ENCODE measurements around the gene SLCO4A1. TPM values are rescaled to one million over a fixed set of nuclear protein-coding genes. Genes with fewer than 3 reads are reported as not detected.

The SLCO4A1 gene
- total and polyA plus RNA-seq, 12 donors: 0.39 to 27.0 (median 4.9) TPM

DNA sequence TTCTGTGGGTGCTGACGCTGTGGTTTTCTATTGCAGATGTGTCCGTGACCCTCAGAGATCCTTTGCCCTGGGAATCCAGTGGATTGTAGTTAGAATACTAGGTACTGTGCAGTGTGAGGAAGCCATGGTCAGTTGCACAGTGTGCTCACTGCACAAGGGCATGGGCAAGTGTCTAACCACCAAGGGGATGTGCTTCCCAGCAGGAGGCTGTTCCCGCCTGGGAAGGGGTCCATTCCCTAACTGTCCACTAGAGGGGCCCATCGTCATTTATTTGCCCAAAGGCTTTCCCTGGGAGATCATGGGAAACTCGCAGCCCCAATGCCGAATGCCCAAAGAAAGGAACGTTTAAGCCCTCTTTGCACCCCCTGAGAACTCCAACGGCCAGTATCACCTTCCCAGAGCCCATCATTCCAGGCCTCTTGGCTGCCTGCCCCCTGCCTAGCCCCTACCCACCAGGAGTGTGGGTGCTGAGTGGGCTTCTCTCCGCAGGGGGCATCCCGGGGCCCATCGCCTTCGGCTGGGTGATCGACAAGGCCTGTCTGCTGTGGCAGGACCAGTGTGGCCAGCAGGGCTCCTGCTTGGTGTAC is 26.2 kb downstream of the SLCO4A1 start:
- no peaks in the 10 kb centered on the region for H3K36me3 ChIP-seq (replicated peaks in 1 of 2)
- H3K27ac ChIP-seq: no peak overlapping the region
- DNase-seq: peak; percentile 76 to 90 (median 82)
- no peaks in the 10 kb centered on the region for H3K4me1 ChIP-seq (replicated peaks in 1 of 2)
- 20 to 100% (median 56%) methylated on average over 2 to 13 of the region's 13 CpGs for WGBS, 4 donors
- TF ChIP-seq POLR2A (IDR thresholded peaks at IDR 0.05): no peak
- TF ChIP-seq, protein P1, sequence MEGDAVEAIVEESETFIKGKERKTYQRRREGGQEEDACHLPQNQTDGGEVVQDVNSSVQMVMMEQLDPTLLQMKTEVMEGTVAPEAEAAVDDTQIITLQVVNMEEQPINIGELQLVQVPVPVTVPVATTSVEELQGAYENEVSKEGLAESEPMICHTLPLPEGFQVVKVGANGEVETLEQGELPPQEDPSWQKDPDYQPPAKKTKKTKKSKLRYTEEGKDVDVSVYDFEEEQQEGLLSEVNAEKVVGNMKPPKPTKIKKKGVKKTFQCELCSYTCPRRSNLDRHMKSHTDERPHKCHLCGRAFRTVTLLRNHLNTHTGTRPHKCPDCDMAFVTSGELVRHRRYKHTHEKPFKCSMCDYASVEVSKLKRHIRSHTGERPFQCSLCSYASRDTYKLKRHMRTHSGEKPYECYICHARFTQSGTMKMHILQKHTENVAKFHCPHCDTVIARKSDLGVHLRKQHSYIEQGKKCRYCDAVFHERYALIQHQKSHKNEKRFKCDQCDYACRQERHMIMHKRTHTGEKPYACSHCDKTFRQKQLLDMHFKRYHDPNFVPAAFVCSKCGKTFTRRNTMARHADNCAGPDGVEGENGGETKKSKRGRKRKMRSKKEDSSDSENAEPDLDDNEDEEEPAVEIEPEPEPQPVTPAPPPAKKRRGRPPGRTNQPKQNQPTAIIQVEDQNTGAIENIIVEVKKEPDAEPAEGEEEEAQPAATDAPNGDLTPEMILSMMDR (IDR thresholded peaks at IDR 0.05): peak; percentile 70 to 95 (median 90)
- H3K27me3 ChIP-seq: no peaks in the 10 kb centered on the region
- no peaks in the 10 kb centered on the region for H3K9me3 ChIP-seq (replicated peaks in 1 of 3)
- intact Hi-C loops (cut with DNase I): loop anchor here in 1 of 2 donors (5.0 kb wide), 1 partner anchor 124 kb away; no protein-coding TSS in a partner anchor
- no peak overlapping the region for H3K4me3 ChIP-seq

DNA sequence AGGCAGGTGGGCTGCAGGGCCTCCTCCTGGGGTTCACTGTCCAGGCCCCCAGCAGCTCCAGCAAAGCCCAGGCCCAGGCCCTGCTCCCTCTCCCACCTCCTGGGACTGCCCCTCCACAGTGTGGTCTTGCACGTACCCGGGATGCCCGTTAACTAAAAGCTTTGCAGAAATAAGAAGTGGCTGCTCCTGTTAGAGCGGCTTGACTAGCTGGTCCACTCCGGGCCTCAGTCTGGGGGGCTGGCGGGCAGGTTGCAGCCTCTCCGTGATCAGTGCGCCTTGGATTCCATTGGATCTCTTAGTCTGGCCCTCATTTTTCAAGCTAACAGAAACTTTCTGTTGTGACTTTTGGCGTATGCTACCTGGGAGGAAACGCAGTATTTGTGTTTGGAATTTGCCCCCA is 26.9 kb downstream of the SLCO4A1 start:
- intact Hi-C loops (cut with DNase I): loop anchor here in 1 of 2 donors (5.0 kb wide), 1 partner anchor 123 kb away; no protein-coding TSS in a partner anchor
- no peaks in the 10 kb centered on the region for H3K36me3 ChIP-seq (replicated peaks in 1 of 2)
- H3K9me3 ChIP-seq (replicated peaks in 1 of 3): no peaks in the 10 kb centered on the region
- WGBS, 4 donors: 89 to 100% (median 94%) methylated on average over 5 to 10 of the region's 10 CpGs
- no peak overlapping the region for H3K4me3 ChIP-seq
- no peak for TF ChIP-seq POLR2A (IDR thresholded peaks at IDR 0.05)
- TF ChIP-seq, protein P1 (IDR thresholded peaks at IDR 0.05): no peak
- H3K27ac ChIP-seq: no peak overlapping the region
- no peak for DNase-seq
- H3K4me1 ChIP-seq (replicated peaks in 1 of 2): no peaks in the 10 kb centered on the region
- H3K27me3 ChIP-seq: no peaks in the 10 kb centered on the region

DNA sequence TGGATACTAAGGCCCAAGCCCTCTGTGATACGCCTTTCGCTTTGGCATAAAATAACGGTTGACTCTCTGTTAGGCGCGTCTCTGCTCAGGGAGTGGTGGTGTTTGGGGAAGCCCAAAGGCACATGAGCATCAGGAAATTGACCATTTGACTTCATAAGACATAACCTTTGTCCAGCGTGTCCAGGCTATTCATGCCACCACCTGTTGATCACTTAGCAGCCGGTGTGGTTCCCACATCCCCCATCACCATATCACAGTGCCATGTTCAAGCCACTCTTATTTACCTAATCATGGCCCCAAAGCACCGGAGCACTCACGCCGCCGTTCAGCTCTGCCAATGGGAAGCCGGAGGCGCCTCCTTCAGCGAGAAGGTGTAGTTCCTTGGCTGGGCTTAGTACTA is 27.9 kb downstream of the SLCO4A1 start:
- no peak for DNase-seq
- H3K9me3 ChIP-seq (replicated peaks in 1 of 3): no peaks in the 10 kb centered on the region
- no peaks in the 10 kb centered on the region for H3K4me1 ChIP-seq (replicated peaks in 1 of 2)
- no peak overlapping the region for H3K4me3 ChIP-seq
- TF ChIP-seq, protein P1 (IDR thresholded peaks at IDR 0.05): no peak
- no peak for TF ChIP-seq POLR2A (IDR thresholded peaks at IDR 0.05)
- WGBS, 4 donors: 87 to 95% (median 93%) methylated on average over 14 of the region's 14 CpGs
- H3K27me3 ChIP-seq: no peaks in the 10 kb centered on the region
- intact Hi-C loops (cut with DNase I): loop anchor here (5.0 kb wide), 2 partner anchors 117 to 137 kb away; no protein-coding TSS in a partner anchor
- no peak overlapping the region for H3K27ac ChIP-seq
- H3K36me3 ChIP-seq (replicated peaks in 1 of 2): no peaks in the 10 kb centered on the region

DNA sequence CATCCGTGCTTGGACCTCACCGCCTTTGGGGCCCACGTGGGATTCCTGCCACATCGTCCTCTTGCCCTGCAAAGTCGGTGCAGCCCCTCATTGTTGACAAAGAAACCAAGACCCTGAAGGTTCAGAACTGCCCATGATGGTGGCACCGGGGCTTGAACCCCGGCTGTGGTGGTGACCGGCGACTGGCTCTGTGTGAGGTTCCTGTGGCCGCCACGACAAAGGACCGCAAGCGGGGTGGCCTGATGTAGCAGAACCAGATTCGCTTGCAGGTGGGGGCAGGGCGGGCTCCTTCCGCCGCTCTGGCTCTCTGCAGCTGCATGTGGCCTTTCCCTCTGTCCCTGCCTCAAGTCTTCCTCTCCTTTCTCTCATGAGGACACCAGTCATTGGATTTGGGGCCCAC is 28.7 kb downstream of the SLCO4A1 start:
- WGBS, 4 donors: 88 to 98% (median 91%) methylated on average over 9 to 17 of the region's 17 CpGs
- Histone ChIP-seq H3K9me3 (replicated peaks in 1 of 3) (no peaks in the 10 kb centered on the region), H3K36me3 (replicated peaks in 1 of 2) (no peaks in the 10 kb centered on the region), H3K27ac (no peak overlapping the region), H3K4me3 (no peak overlapping the region), H3K4me1 (replicated peaks in 1 of 2) (no peaks in the 10 kb centered on the region), H3K27me3 (no peaks in the 10 kb centered on the region)
- intact Hi-C loops (cut with DNase I): loop anchor here (5.0 kb wide), 2 partner anchors 116 to 136 kb away; no protein-coding TSS in a partner anchor
- TF ChIP-seq, protein P1 (IDR thresholded peaks at IDR 0.05): no peak
- TF ChIP-seq POLR2A (IDR thresholded peaks at IDR 0.05): no peak
- no peak for DNase-seq

Data from adrenal gland (tissue), 12 donors.